Measurements from ENCODE around the gene CTBP1.

- no peak for TF ChIP-seq TAF7 (optimal IDR thresholded peaks at IDR 0.05; ENCODE audit: borderline replicate concordance, low read depth, low read length)
- TF ChIP-seq, protein P1, sequence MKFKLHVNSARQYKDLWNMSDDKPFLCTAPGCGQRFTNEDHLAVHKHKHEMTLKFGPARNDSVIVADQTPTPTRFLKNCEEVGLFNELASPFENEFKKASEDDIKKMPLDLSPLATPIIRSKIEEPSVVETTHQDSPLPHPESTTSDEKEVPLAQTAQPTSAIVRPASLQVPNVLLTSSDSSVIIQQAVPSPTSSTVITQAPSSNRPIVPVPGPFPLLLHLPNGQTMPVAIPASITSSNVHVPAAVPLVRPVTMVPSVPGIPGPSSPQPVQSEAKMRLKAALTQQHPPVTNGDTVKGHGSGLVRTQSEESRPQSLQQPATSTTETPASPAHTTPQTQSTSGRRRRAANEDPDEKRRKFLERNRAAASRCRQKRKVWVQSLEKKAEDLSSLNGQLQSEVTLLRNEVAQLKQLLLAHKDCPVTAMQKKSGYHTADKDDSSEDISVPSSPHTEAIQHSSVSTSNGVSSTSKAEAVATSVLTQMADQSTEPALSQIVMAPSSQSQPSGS (IDR thresholded peaks at IDR 0.05; ENCODE audit: low read length), result no peak
- TF ChIP-seq, protein P2, sequence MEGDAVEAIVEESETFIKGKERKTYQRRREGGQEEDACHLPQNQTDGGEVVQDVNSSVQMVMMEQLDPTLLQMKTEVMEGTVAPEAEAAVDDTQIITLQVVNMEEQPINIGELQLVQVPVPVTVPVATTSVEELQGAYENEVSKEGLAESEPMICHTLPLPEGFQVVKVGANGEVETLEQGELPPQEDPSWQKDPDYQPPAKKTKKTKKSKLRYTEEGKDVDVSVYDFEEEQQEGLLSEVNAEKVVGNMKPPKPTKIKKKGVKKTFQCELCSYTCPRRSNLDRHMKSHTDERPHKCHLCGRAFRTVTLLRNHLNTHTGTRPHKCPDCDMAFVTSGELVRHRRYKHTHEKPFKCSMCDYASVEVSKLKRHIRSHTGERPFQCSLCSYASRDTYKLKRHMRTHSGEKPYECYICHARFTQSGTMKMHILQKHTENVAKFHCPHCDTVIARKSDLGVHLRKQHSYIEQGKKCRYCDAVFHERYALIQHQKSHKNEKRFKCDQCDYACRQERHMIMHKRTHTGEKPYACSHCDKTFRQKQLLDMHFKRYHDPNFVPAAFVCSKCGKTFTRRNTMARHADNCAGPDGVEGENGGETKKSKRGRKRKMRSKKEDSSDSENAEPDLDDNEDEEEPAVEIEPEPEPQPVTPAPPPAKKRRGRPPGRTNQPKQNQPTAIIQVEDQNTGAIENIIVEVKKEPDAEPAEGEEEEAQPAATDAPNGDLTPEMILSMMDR (IDR thresholded peaks at IDR 0.05; ENCODE audit: control extremely low read depth in 1 of 3, insufficient read depth in 1 of 3, low read depth in 1 of 3, low read length in 3 of 3), result no peak
- TF ChIP-seq CEBPB (IDR thresholded peaks at IDR 0.05; ENCODE audit: low read depth, low read length), result no peak
- no peak for TF ChIP-seq NANOG (IDR thresholded peaks at IDR 0.05; ENCODE audit: insufficient read depth, low read depth, low read length, poor library complexity, severe bottlenecking)
- TF ChIP-seq MAX (IDR thresholded peaks at IDR 0.05), result no peak
- TF ChIP-seq CREB1 (IDR thresholded peaks at IDR 0.05), result no peak
- TF ChIP-seq FOSL1 (IDR thresholded peaks at IDR 0.05; ENCODE audit: insufficient read depth, low read depth, low read length), result no peak
- TF ChIP-seq POU5F1 (IDR thresholded peaks at IDR 0.05; ENCODE audit: low read depth, low read length), result no peak
- no peak for TF ChIP-seq NRF1 (IDR thresholded peaks at IDR 0.05; ENCODE audit: low read depth, low read length)
- TF ChIP-seq ASH2L (IDR thresholded peaks at IDR 0.05; ENCODE audit: low read length), result no peak
- TF ChIP-seq POLR2AphosphoS5 (IDR thresholded peaks at IDR 0.05; ENCODE audit: low read depth, low read length), result no peak
- TF ChIP-seq POLR2A (IDR thresholded peaks at IDR 0.05; ENCODE audit: control extremely low read depth in 1 of 2, low read depth in 2 of 2, low read length in 2 of 2), result no peak
- no peak for TF ChIP-seq YY1 (IDR thresholded peaks at IDR 0.05; ENCODE audit: low read depth, low read length)
These were observed 80.5 kb downstream of the CTBP1 start for GRCh38 chr4:1168191-1169101.
